ENCODE data around the gene NFIC.
"Not testable (repeated sequence)": the region's sequence is repeated elsewhere in the genome, so short reads cannot be mapped to it uniquely, and the experiment has no call there.

NFIC gene

GRCh38 chr19:3491396-3492119 lies 125.2 kb downstream of the NFIC start:
- DNase-seq (ENCODE audit: low read depth in 2 of 2): no peak

GRCh38 chr19:3492131-3492839 lies 125.9 kb downstream of the NFIC start:
- DNase-seq (ENCODE audit: low read depth in 2 of 2): no peak

- DNase-seq (ENCODE audit: low read depth in 2 of 2): no peak
These were observed 126.5 kb downstream of the NFIC start for GRCh38 chr19:3492919-3493318.

GRCh38 chr19:3493651-3494050 lies 127.3 kb downstream of the NFIC start:
- DNase-seq (ENCODE audit: low read depth in 2 of 2): no peak

GRCh38 chr19:3494051-3494450 lies 127.7 kb downstream of the NFIC start:
- DNase-seq (ENCODE audit: low read depth in 2 of 2): no peak

GRCh38 chr19:3494559-3494958 lies 128.2 kb downstream of the NFIC start:
- DNase-seq (ENCODE audit: low read depth in 2 of 2): peak; percentile 34 to 53

- DNase-seq (ENCODE audit: low read depth in 2 of 2): no peak
These were observed 130.2 kb downstream of the NFIC start for GRCh38 chr19:3496392-3497273.

- no peak for DNase-seq (ENCODE audit: low read depth in 2 of 2)
These were observed 131.6 kb downstream of the NFIC start for GRCh38 chr19:3497757-3498520.

- no peak for DNase-seq (ENCODE audit: low read depth in 2 of 2)
These were observed 133.5 kb downstream of the NFIC start for GRCh38 chr19:3499738-3500428.

GRCh38 chr19:3500429-3501101 lies 134.2 kb downstream of the NFIC start, which contains the start of gene DOHH:
TSS of gene DOHH (minus strand) at chr19:3500674. CDS start at chr19:3496814, 3,860 bp downstream.
- DNase-seq (ENCODE audit: low read depth in 2 of 2): peak; percentile 92 to 93

GRCh38 chr19:3501780-3502179 lies 135.4 kb downstream of the NFIC start:
- no peak for DNase-seq (ENCODE audit: low read depth in 2 of 2)

- no peak for DNase-seq (ENCODE audit: low read depth in 2 of 2)
These were observed 136.7 kb downstream of the NFIC start for GRCh38 chr19:3503036-3503572.

- DNase-seq (ENCODE audit: low read depth in 2 of 2): no peak
These were observed 138.4 kb downstream of the NFIC start for GRCh38 chr19:3504735-3505134.

GRCh38 chr19:3505598-3506383 lies 139.4 kb downstream of the NFIC start, which contains the start of gene FZR1:
TSS of gene FZR1 (plus strand) at chr19:3506311. CDS start at chr19:3522990, 16,679 bp downstream.
- DNase-seq (ENCODE audit: low read depth in 2 of 2): peak; percentile 99 to 100

- DNase-seq (ENCODE audit: low read depth in 2 of 2): peak in 1 of 2 donors; percentile 12
These were observed 140.3 kb downstream of the NFIC start for GRCh38 chr19:3506384-3507340.

- DNase-seq (ENCODE audit: low read depth in 2 of 2): peak in 1 of 2 donors; percentile 34
These were observed 141.2 kb downstream of the NFIC start for GRCh38 chr19:3507371-3508120.

- not testable (repeated sequence) for DNase-seq (ENCODE audit: low read depth in 2 of 2)
These were observed 141.8 kb downstream of the NFIC start for GRCh38 chr19:3508121-3508661.
